GM19238 (cell line): ENCODE data around the gene SHOC2.

Experiments used
- DNase-seq: peaks from one replicate; pipeline ENCODE4 v3.0.0; 2011; ENCODE audit warnings: low spot score; ENCODE audit not compliant: insufficient read length

Gene SHOC2

GRCh38 chr10:110979611-110980010 is 60.2 kb downstream of the SHOC2 start:
- DNase-seq, result no peak

GRCh38 chr10:110980807-110981206 is 61.4 kb downstream of the SHOC2 start:
- no peak for DNase-seq

- no peak for DNase-seq
Measured at GRCh38 chr10:110983466-110983865, 64.1 kb downstream of the SHOC2 start.

- DNase-seq, result no peak
Measured at GRCh38 chr10:110985497-110986275, 66.3 kb downstream of the SHOC2 start.

- DNase-seq, result no peak
Measured at GRCh38 chr10:110989016-110989415, 69.6 kb downstream of the SHOC2 start.

- no peak for DNase-seq
Measured at GRCh38 chr10:110992006-110992800, 72.8 kb downstream of the SHOC2 start.

GRCh38 chr10:110993024-110993693 is 73.8 kb downstream of the SHOC2 start:
- DNase-seq, result no peak

GRCh38 chr10:110994406-110995086 is 75.1 kb downstream of the SHOC2 start:
- DNase-seq, result no peak

GRCh38 chr10:110995301-110995700 is 75.9 kb downstream of the SHOC2 start:
- DNase-seq, result no peak

- DNase-seq, result no peak
Measured at GRCh38 chr10:110996256-110996655, 76.9 kb downstream of the SHOC2 start.

- DNase-seq, result no peak
Measured at GRCh38 chr10:111004016-111004415, 84.6 kb downstream of the SHOC2 start.

GRCh38 chr10:111007486-111007885 is 88.1 kb downstream of the SHOC2 start:
- DNase-seq, result no peak

- no peak for DNase-seq
Measured at GRCh38 chr10:111015181-111015580, 95.8 kb downstream of the SHOC2 start.

GRCh38 chr10:111017098-111017497 is 97.7 kb downstream of the SHOC2 start:
- DNase-seq, result no peak

- no peak for DNase-seq
Measured at GRCh38 chr10:111018021-111018420, 98.6 kb downstream of the SHOC2 start.

GRCh38 chr10:111023060-111023459 is 103.7 kb downstream of the SHOC2 start:
- no peak for DNase-seq

- DNase-seq, result no peak
Measured at GRCh38 chr10:111030042-111030750, 110.8 kb downstream of the SHOC2 start.

- DNase-seq, result no peak
Measured at GRCh38 chr10:111034598-111035310, 115.3 kb downstream of the SHOC2 start.

GRCh38 chr10:111035542-111035941 is 116.1 kb downstream of the SHOC2 start:
- DNase-seq, result no peak

GRCh38 chr10:111037858-111038257 is 118.5 kb downstream of the SHOC2 start:
- no peak for DNase-seq
